B cell (primary cell): ENCODE measurements around the gene PELI2. TPM values are rescaled to one million over a fixed set of nuclear protein-coding genes. Genes with fewer than 3 reads are reported as not detected.

Experiments
- ATAC-seq: fragments of 200-7000 bp; cut with Tn5 transposase; one replicate; pipeline ENCODE4 v1.10.0; 2021; ENCODE audit warnings: low read depth, mild to moderate bottlenecking, moderate number of reproducible peaks, moderate library complexity
- CTCF ChIA-PET: fragments of 350-600 bp; sonication (Branson Sonifier 250); formaldehyde crosslinking; loops from one replicate; lab custom pipeline; 2021; ENCODE audit warnings: antibody characterized with exemption, inconsistent platforms; lab: Charles Lee
- POLR2A ChIA-PET: fragments of 350-600 bp; sonication (Branson Sonifier 250); formaldehyde crosslinking; loops from one replicate; lab custom pipeline; 2021; ENCODE audit warnings: antibody characterized with exemption; lab: Charles Lee
- DNase-seq: peaks from one replicate; pipeline ENCODE4 v3.0.0; 2013
- H2AFZ ChIP-seq: 2 replicates; pipeline ENCODE4 v1.6.1; 2012; ENCODE audit warnings: mild to moderate bottlenecking, low read depth, low read length; ENCODE audit not compliant: insufficient read depth, poor library complexity, severe bottlenecking
- H3K27ac ChIP-seq, 2 donors: 1 replicate in 1 of 2; 2 replicates in 1 of 2; pipeline ENCODE4 v1.5.1; 2012 to 2013; ENCODE audit warnings: low read length in 2 of 2, mild to moderate bottlenecking in 2 of 2, moderate library complexity in 1 of 2
- H3K27me3 ChIP-seq, 4 experiments: fragments of 200-600 bp in 1 of 4; sonication (generic) in 1 of 4; replicated peaks in 1 of 4; 1 replicate in 2 of 4; 2 replicates in 2 of 4; pipeline versions ENCODE4 v1.6.1 to v1.7.0; 2013 to 2016; ENCODE audit warnings: low read length in 3 of 4, mild to moderate bottlenecking in 2 of 4, mixed read lengths in 1 of 4, moderate library complexity in 1 of 4; ENCODE audit not compliant: insufficient read depth in 4 of 4, control insufficient read depth in 3 of 4; ENCODE audit errors: control extremely low read depth in 1 of 4
- H3K36me3 ChIP-seq, 2 experiments: replicated peaks in 1 of 2; 1 replicate in 1 of 2; 2 replicates in 1 of 2; pipeline versions ENCODE4 v1.6.1 to v1.7.1; 2013; ENCODE audit warnings: low read length in 1 of 2; ENCODE audit not compliant: insufficient read depth in 2 of 2, control insufficient read depth in 1 of 2; ENCODE audit errors: control extremely low read depth in 1 of 2, extremely low read depth in 1 of 2
- H3K4me1 ChIP-seq, 2 donors: fragments of 200-600 bp in 1 of 2; sonication (generic) in 1 of 2; 1 replicate in 1 of 2; 2 replicates in 1 of 2; pipeline versions ENCODE4 v1.5.1 to v1.6.1; 2013 to 2017; ENCODE audit warnings: low read length in 2 of 2; ENCODE audit not compliant: control insufficient read depth in 2 of 2, insufficient read depth in 2 of 2
- H3K4me2 ChIP-seq: replicated peaks from 2 replicates; pipeline ENCODE3; 2012; ENCODE audit warnings: mild to moderate bottlenecking, low read depth, low read length; ENCODE audit not compliant: poor library complexity, severe bottlenecking
- H3K4me3 ChIP-seq, 5 experiments: fragments of 200-600 bp in 1 of 5; sonication (generic) in 1 of 5; 1 replicate in 3 of 5; 2 replicates in 2 of 5; pipeline versions ENCODE4 v1.5.1 to v1.7.0; 2011 to 2016; ENCODE audit warnings: low read length in 4 of 5, mild to moderate bottlenecking in 4 of 5, low read depth in 2 of 5, control low read depth in 1 of 5, moderate library complexity in 1 of 5; ENCODE audit not compliant: insufficient read depth in 1 of 5; ENCODE audit errors: control extremely low read depth in 1 of 5, extremely low read depth in 1 of 5
- H3K79me2 ChIP-seq: fragments of 200-600 bp; sonication (generic); one replicate; pipeline ENCODE4 v1.6.0; 2016; ENCODE audit warnings: low read length; ENCODE audit not compliant: control insufficient read depth, insufficient read depth
- H3K9ac ChIP-seq: fragments of 200-600 bp; sonication (generic); 2 replicates; pipeline ENCODE4 v1.6.1; 2017; ENCODE audit warnings: mild to moderate bottlenecking, low read length, moderate library complexity
- H3K9me3 ChIP-seq, 3 donors: one replicate each; pipeline versions ENCODE4 v1.6.1 to v1.7.1; 2013; ENCODE audit warnings: low read length in 2 of 3; ENCODE audit not compliant: control insufficient read depth in 2 of 3, insufficient read depth in 1 of 3; ENCODE audit errors: control extremely low read depth in 1 of 3
- H4K20me1 ChIP-seq: 2 replicates; pipeline ENCODE4 v1.6.0; 2012; ENCODE audit warnings: mild to moderate bottlenecking, low read length; ENCODE audit not compliant: insufficient read depth, control insufficient read depth, poor library complexity, severe bottlenecking
- H3K27ac Mint-ChIP-seq: one replicate; pipeline ENCODE4 v1.8.0; 2021; ENCODE audit warnings: mixed read lengths
- H3K27me3 Mint-ChIP-seq: one replicate; pipeline ENCODE4 v1.8.0; 2021; ENCODE audit warnings: mixed read lengths
- H3K4me1 Mint-ChIP-seq: one replicate; pipeline ENCODE4 v1.8.0; 2021; ENCODE audit warnings: mixed read lengths
- H3K4me3 Mint-ChIP-seq: one replicate; pipeline ENCODE4 v1.8.0; 2021; ENCODE audit warnings: mixed read lengths
- H3K9me3 Mint-ChIP-seq: one replicate; pipeline ENCODE4 v1.8.0; 2022; ENCODE audit warnings: mixed read lengths; ENCODE audit not compliant: insufficient read depth
- EZH2 ChIP-seq: IDR thresholded peaks from 2 replicates; pipeline ENCODE4 v1.6.1; 2012; ENCODE audit warnings: borderline replicate concordance, low read depth, mild to moderate bottlenecking, moderate library complexity, low read length; ENCODE audit not compliant: insufficient read depth, poor library complexity, severe bottlenecking
- WGBS: methylation state at CpG from one replicate; pipeline ENCODE4 v1.1.5; 2013; ENCODE audit warnings: missing lambda C conversion rate; ENCODE audit not compliant: insufficient coverage; 5-methylcytosine and 5-hydroxymethylcytosine counted together
- intact Hi-C: fragments of 100-400 bp; cut with micrococcal nuclease; formaldehyde crosslinking; loops from one replicate; pipeline ENCODE4 v1.10.0; 2022
- polyA plus RNA-seq: library from polyadenylated mRNA; depleted of rRNA; stranded (reverse); fragments of >200 nt; gene quantifications from 2 replicates; pipeline ENCODE4 v1.2.3, GENCODE V29; 2012
- total RNA-seq, 2 donors: library from RNA; stranded (reverse); fragments of 120-200 nt in 1 of 2; gene quantifications; 1 replicate in 1 of 2; 2 replicates in 1 of 2; pipeline versions ENCODE4 v1.2.3 to v1.2.4, GENCODE V29; 2013 to 2022
- TF ChIP-seq, protein P1 (sequence below): fragments of 200-600 bp; IDR thresholded peaks from one replicate; pipeline ENCODE4 v1.8.0; 2022; ENCODE audit warnings: antibody characterized with exemption, mild to moderate bottlenecking

PELI2 gene
- total and polyA plus RNA-seq, 2 donors (not counting 1 experiment from before 2014, with no cell fraction given), result 5.7 to 13.4 TPM

DNA sequence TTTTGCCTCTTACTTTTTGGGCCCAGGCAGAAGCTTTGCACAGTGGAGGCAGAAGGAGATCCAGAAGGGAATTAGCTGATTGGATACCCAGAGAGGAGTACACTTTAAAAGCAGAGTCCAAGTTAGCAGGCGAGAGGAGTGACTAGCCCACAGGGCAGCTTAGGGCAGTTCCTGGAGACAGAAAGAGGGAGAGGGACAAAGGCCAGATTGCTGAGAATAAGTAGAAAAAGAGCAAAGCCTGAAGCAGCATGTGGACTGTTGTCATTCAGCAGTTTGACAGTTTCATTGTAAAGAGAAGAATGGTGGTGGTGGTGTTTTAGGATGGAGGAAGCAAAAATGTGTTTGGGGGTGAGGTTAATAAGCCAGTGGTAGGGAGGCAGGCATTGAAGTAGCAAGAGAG is 95.1 kb downstream of the PELI2 start:
- Histone ChIP-seq H3K4me1 (no peaks in the 10 kb centered on the region), H3K4me2 (no peak overlapping the region), H3K9ac (no peak overlapping the region), H3K27me3 (no peaks in the 10 kb centered on the region), H3K36me3 (no peaks in the 10 kb centered on the region), H3K9me3 (no peaks in the 10 kb centered on the region), H3K79me2 (peaks cover 6% of the 10 kb centered on the region), H4K20me1 (peaks cover 19% of the 10 kb centered on the region), H2AFZ (no peak overlapping the region), H3K27ac (no peak overlapping the region), H3K4me3 (no peak overlapping the region)
- ATAC-seq, result no peak
- WGBS, result 85% methylated on average over 1 of the region's 1 CpG
- H3K4me1 Mint-ChIP-seq, result peaks cover 11% of the 10 kb centered on the region
- H3K27ac Mint-ChIP-seq, result no peak overlapping the region
- no peak overlapping the region for H3K4me3 Mint-ChIP-seq
- TF ChIP-seq, protein P1, sequence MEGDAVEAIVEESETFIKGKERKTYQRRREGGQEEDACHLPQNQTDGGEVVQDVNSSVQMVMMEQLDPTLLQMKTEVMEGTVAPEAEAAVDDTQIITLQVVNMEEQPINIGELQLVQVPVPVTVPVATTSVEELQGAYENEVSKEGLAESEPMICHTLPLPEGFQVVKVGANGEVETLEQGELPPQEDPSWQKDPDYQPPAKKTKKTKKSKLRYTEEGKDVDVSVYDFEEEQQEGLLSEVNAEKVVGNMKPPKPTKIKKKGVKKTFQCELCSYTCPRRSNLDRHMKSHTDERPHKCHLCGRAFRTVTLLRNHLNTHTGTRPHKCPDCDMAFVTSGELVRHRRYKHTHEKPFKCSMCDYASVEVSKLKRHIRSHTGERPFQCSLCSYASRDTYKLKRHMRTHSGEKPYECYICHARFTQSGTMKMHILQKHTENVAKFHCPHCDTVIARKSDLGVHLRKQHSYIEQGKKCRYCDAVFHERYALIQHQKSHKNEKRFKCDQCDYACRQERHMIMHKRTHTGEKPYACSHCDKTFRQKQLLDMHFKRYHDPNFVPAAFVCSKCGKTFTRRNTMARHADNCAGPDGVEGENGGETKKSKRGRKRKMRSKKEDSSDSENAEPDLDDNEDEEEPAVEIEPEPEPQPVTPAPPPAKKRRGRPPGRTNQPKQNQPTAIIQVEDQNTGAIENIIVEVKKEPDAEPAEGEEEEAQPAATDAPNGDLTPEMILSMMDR, result no peak
- no peak for TF ChIP-seq EZH2
- no peak for DNase-seq
- no peaks in the 10 kb centered on the region for H3K9me3 Mint-ChIP-seq
- CTCF ChIA-PET, result no interaction called here
- POLR2A ChIA-PET, result no interaction called here
- H3K27me3 Mint-ChIP-seq, result peaks cover 8% of the 10 kb centered on the region
- intact Hi-C loops, result no loop called here

GRCh38 chr14:56215180-56215579 is 97.0 kb downstream of the PELI2 start:
- no peak overlapping the region for H3K27ac ChIP-seq
- Mint-ChIP-seq H3K27ac (no peak overlapping the region), H3K9me3 (no peaks in the 10 kb centered on the region), H3K4me3 (no peak overlapping the region), H3K27me3 (peaks cover 5% of the 10 kb centered on the region), H3K4me1 (peaks cover 7% of the 10 kb centered on the region)
- intact Hi-C loops, result no loop called here
- ATAC-seq (no peak), DNase-seq (no peak)
- H4K20me1 ChIP-seq, result peaks cover 23% of the 10 kb centered on the region
- H3K79me2 ChIP-seq, result peaks cover 7% of the 10 kb centered on the region
- H3K9ac ChIP-seq, result no peak overlapping the region
- no peak overlapping the region for H3K4me2 ChIP-seq
- peaks cover 0 to 3% of the 10 kb centered on the region in 2 donors for H3K4me1 ChIP-seq
- 70% methylated on average over 3 of the region's 3 CpGs for WGBS
- H3K9me3 ChIP-seq, result no peaks in the 10 kb centered on the region
- no peak for TF ChIP-seq EZH2
- TF ChIP-seq, protein P1, result no peak
- no peaks in the 10 kb centered on the region for H3K27me3 ChIP-seq
- ChIA-PET POLR2A (no interaction called here), CTCF (no interaction called here)
- H3K36me3 ChIP-seq, result no peaks in the 10 kb centered on the region
- no peak overlapping the region for H2AFZ ChIP-seq
- H3K4me3 ChIP-seq, result no peak overlapping the region
